GM19455 (cell line): ENCODE data around the gene C5orf58.
"Not testable (repeated sequence)": the region's sequence is repeated elsewhere in the genome, so short reads cannot be mapped to it uniquely, and the experiment has no call there.

Experiments
- ATAC-seq: cut with Tn5 transposase; IDR thresholded peaks from one replicate; pipeline ENCODE4 v1.9.1; 2021; ENCODE audit not compliant: unreplicated experiment

The C5orf58 gene

GRCh38 chr5:170223360-170223759 is 9.4 kb upstream of the C5orf58 start:
- no peak for ATAC-seq

GRCh38 chr5:170223906-170224305 is 8.9 kb upstream of the C5orf58 start:
- no peak for ATAC-seq

GRCh38 chr5:170225326-170226128 is 7.3 kb upstream of the C5orf58 start:
- peak; percentile 77 for ATAC-seq

- ATAC-seq: no peak
Observed at GRCh38 chr5:170226129-170226615, 6.6 kb upstream of the C5orf58 start.

GRCh38 chr5:170226661-170227060 is 6.1 kb upstream of the C5orf58 start:
- no peak for ATAC-seq

GRCh38 chr5:170228762-170229435 is 3.9 kb upstream of the C5orf58 start:
- no peak for ATAC-seq

GRCh38 chr5:170233358-170233892 is 640 bp downstream of the C5orf58 start:
- no peak for ATAC-seq

- ATAC-seq: no peak
Observed at GRCh38 chr5:170235876-170236864, 3.4 kb downstream of the C5orf58 start.

GRCh38 chr5:170238456-170239196 is 5.8 kb downstream of the C5orf58 start:
- ATAC-seq: no peak

- not testable (repeated sequence) for ATAC-seq
Observed at GRCh38 chr5:170245436-170245835, 12.7 kb downstream of the C5orf58 start.

- ATAC-seq: no peak
Observed at GRCh38 chr5:170246126-170246870, 13.5 kb downstream of the C5orf58 start.

- ATAC-seq: no peak
Observed at GRCh38 chr5:170247363-170247762, 14.6 kb downstream of the C5orf58 start.

- no peak for ATAC-seq
Observed at GRCh38 chr5:170248172-170248930, 15.6 kb downstream of the C5orf58 start.

GRCh38 chr5:170248931-170249227 is 16.1 kb downstream of the C5orf58 start:
- not testable (repeated sequence) for ATAC-seq

- no peak for ATAC-seq
Observed at GRCh38 chr5:170249355-170249754, 16.6 kb downstream of the C5orf58 start.

- no peak for ATAC-seq
Observed at GRCh38 chr5:170250810-170251317, 18.1 kb downstream of the C5orf58 start.

- ATAC-seq: no peak
Observed at GRCh38 chr5:170251462-170251861, 18.7 kb downstream of the C5orf58 start.

- no peak for ATAC-seq
Observed at GRCh38 chr5:170252109-170252508, 19.3 kb downstream of the C5orf58 start.
